Thyroid gland (tissue), 4 donors: ENCODE data around the gene RNF214. TPM values are rescaled to one million over a fixed set of nuclear protein-coding genes. Genes with fewer than 3 reads are reported as not detected.
A peak's percentile ranks its signal among the peaks of the same experiment; 100 is the strongest.

Experiments
- DNase-seq, 2 donors: peaks; one replicate each; pipeline ENCODE4 v3.0.0-alpha.2; 2019
- H3K27ac ChIP-seq, 3 donors: fragments of 200-600 bp; sonication (generic); 1 replicate in 2 of 3; 2 replicates in 1 of 3; pipeline ENCODE4 v1.5.1; 2016 to 2019; ENCODE audit warnings: mild to moderate bottlenecking in 1 of 3, moderate library complexity in 1 of 3
- H3K27me3 ChIP-seq: fragments of 200-600 bp; sonication (generic); one replicate; pipeline ENCODE4 v1.5.1; 2019
- H3K36me3 ChIP-seq, 2 donors: fragments of 200-600 bp; sonication (generic); one replicate each; pipeline ENCODE4 v1.5.1; 2016 to 2019
- H3K4me1 ChIP-seq, 2 donors: fragments of 200-600 bp; sonication (generic); one replicate each; pipeline ENCODE4 v1.5.1; 2017 to 2019
- H3K4me3 ChIP-seq, 3 donors: fragments of 200-600 bp; sonication (generic); replicated peaks in 1 of 3; 1 replicate in 2 of 3; 2 replicates in 1 of 3; pipeline ENCODE4 v1.5.1; 2016; ENCODE audit warnings: mild to moderate bottlenecking in 1 of 3
- H3K9me3 ChIP-seq: fragments of 200-600 bp; sonication (generic); one replicate; pipeline ENCODE4 v1.5.1; 2017
- POLR2A ChIP-seq, 2 donors: fragments of 450-650 bp; IDR thresholded peaks; one replicate each; pipeline ENCODE4 v1.6.1; 2017; ENCODE audit warnings: antibody characterized with exemption in 2 of 2, mild to moderate bottlenecking in 2 of 2, moderate library complexity in 1 of 2
- WGBS, 2 donors: methylation state at CpG; one replicate each; pipeline ENCODE4 v1.1.5; 2017; 5-methylcytosine and 5-hydroxymethylcytosine counted together
- intact Hi-C: fragments of 100-400 bp; cut with DNase I; formaldehyde crosslinking; loops from one replicate; pipeline ENCODE4 v1.15.1; 2023
- total RNA-seq, 4 donors: library from RNA; depleted of rRNA; stranded (reverse); fragments of >200 nt; gene quantifications; one replicate each; pipeline ENCODE4 v1.2.3, GENCODE V29; 2016
- TF ChIP-seq, protein P1 (sequence below), 6 experiments: fragments of 200-600 bp in 3 of 6; fragments of 450-650 bp in 3 of 6; sonication (generic) in 3 of 6; IDR thresholded peaks; one replicate each; pipeline ENCODE4 v1.5.1; 2016 to 2019; ENCODE audit warnings: antibody characterized with exemption in 6 of 6, mild to moderate bottlenecking in 2 of 6, inconsistent platforms in 1 of 6, moderate library complexity in 1 of 6

Gene RNF214
- total RNA-seq, 4 donors from 2014 or later, result 17.4 to 22.8 (median 20.0) TPM

DNA sequence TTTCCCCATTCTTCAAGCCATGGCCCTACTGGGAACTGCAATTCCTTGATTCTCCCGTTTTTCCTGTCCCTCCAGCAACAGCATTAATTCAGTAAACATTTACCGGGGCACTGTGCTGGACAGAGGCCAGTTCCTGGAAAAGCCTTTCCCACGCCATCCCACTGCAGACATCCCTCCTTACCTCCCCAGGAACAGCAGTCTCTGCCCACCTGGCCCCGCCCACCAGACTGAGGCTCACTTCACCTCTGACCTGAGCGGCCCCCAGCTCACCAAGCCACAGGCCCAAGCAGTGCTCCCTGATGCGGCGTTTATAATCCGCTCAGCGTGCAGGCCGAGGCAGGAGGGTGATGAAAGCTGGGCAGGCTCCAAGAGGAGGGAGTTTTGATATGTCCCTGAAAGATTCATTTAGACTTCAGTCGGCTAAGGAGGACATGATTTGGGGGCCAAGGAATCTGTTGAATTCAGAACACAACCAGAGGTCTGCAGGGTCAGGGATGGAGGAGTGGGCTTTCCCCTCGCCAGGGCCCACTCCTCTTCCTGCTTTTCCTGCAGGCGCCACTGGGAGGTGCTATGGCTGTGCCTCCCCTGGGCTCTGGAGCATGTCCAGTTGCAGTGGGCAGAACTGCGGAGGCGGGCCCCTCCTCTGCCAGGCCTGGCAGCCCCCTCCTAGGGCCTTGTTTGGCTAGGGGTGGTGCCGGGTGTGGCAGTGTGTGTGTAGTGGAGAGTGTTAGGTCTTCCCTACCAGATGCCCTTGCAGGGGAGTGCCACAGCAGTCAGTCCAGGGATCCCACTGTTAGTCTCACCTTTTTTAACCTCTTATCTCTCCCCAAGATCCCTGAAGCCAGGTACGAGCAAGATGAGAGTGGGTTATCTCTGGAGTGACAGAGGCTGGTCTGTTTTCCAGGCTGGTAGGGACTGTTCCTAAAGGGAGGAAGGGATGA is 34.7 kb upstream of the RNF214 start:
- 80 to 84% methylated on average over 15 to 16 of the region's 17 CpGs for WGBS, 2 donors
- Histone ChIP-seq H3K9me3 (no peaks in the 10 kb centered on the region), H3K36me3 (peaks cover 10 to 12% of the 10 kb centered on the region in 2 donors), H3K27ac (peak overlapping the region in 2 of 3 donors; percentile 57 to 62), H3K27me3 (no peaks in the 10 kb centered on the region), H3K4me3 (no peak overlapping the region), H3K4me1 (peaks cover 17 to 40% of the 10 kb centered on the region in 2 donors)
- DNase-seq, result peak; percentile 33 to 51
- no peak for TF ChIP-seq POLR2A (IDR thresholded peaks at IDR 0.05)
- TF ChIP-seq, protein P1, sequence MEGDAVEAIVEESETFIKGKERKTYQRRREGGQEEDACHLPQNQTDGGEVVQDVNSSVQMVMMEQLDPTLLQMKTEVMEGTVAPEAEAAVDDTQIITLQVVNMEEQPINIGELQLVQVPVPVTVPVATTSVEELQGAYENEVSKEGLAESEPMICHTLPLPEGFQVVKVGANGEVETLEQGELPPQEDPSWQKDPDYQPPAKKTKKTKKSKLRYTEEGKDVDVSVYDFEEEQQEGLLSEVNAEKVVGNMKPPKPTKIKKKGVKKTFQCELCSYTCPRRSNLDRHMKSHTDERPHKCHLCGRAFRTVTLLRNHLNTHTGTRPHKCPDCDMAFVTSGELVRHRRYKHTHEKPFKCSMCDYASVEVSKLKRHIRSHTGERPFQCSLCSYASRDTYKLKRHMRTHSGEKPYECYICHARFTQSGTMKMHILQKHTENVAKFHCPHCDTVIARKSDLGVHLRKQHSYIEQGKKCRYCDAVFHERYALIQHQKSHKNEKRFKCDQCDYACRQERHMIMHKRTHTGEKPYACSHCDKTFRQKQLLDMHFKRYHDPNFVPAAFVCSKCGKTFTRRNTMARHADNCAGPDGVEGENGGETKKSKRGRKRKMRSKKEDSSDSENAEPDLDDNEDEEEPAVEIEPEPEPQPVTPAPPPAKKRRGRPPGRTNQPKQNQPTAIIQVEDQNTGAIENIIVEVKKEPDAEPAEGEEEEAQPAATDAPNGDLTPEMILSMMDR (IDR thresholded peaks at IDR 0.05), result peak in 4 of 6 experiments; percentile 12 to 43 (median 36)
- intact Hi-C loops, result no loop called here

DNA sequence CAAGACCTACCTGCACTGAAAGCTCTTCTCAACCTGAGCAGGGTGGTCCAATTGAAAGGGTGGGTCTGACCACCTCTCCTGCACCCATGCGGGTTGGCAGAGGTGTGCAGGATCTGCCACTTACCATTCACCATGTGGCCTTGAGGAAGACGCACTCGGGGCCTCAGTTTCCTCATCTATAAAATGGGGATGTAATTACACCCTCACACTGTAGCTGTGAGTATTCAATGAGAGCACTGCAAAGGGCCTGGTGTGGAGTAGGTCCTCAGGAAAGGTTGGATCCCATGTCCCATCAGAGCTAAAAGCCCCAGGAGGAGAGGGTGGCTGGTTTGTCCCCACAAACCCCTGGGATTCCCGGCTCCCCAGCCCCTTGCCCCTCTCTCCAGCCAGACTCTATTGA is 33.9 kb upstream of the RNF214 start:
- Histone ChIP-seq H3K4me3 (no peak overlapping the region), H3K27me3 (no peaks in the 10 kb centered on the region), H3K27ac (peak overlapping the region; percentile 52 to 62 (median 57)), H3K4me1 (peaks cover 17 to 43% of the 10 kb centered on the region in 2 donors), H3K36me3 (peaks cover 6 to 7% of the 10 kb centered on the region in 2 donors), H3K9me3 (no peaks in the 10 kb centered on the region)
- intact Hi-C loops, result no loop called here
- 69 to 72% methylated on average over 3 to 4 of the region's 4 CpGs for WGBS, 2 donors
- no peak for DNase-seq
- no peak for TF ChIP-seq POLR2A (IDR thresholded peaks at IDR 0.05)
- TF ChIP-seq, protein P1 (IDR thresholded peaks at IDR 0.05), result no peak

DNA sequence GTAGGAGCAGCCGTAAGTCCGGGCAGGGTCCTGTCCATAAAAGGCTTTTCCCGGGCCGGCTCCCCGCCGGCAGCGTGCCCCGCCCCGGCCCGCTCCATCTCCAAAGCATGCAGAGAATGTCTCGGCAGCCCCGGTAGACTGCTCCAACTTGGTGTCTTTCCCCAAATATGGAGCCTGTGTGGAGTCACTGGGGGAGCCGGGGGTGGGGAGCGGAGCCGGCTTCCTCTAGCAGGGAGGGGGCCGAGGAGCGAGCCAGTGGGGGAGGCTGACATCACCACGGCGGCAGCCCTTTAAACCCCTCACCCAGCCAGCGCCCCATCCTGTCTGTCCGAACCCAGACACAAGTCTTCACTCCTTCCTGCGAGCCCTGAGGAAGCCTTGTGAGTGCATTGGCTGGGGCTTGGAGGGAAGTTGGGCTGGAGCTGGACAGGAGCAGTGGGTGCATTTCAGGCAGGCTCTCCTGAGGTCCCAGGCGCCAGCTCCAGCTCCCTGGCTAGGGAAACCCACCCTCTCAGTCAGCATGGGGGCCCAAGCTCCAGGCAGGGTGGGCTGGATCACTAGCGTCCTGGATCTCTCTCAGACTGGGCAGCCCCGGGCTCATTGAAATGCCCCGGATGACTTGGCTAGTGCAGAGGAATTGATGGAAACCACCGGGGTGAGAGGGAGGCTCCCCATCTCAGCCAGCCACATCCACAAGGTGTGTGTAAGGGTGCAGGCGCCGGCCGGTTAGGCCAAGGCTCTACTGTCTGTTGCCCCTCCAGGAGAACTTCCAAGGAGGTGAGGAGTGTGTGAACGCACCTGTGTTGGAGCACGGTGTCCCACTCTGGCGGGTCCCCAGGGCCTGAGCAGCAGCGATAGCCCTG is 33.2 kb upstream of the RNF214 start, which contains the start of gene TAGLN:
Gene TAGLN (plus strand): TSS at position 318 of the 863 bp plus-strand sequence. CDS start 3,644 bp downstream, outside the sequence.
- intact Hi-C loops, result no loop called here
- H3K4me1 ChIP-seq, result peaks cover 17 to 50% of the 10 kb centered on the region in 2 donors

DNA sequence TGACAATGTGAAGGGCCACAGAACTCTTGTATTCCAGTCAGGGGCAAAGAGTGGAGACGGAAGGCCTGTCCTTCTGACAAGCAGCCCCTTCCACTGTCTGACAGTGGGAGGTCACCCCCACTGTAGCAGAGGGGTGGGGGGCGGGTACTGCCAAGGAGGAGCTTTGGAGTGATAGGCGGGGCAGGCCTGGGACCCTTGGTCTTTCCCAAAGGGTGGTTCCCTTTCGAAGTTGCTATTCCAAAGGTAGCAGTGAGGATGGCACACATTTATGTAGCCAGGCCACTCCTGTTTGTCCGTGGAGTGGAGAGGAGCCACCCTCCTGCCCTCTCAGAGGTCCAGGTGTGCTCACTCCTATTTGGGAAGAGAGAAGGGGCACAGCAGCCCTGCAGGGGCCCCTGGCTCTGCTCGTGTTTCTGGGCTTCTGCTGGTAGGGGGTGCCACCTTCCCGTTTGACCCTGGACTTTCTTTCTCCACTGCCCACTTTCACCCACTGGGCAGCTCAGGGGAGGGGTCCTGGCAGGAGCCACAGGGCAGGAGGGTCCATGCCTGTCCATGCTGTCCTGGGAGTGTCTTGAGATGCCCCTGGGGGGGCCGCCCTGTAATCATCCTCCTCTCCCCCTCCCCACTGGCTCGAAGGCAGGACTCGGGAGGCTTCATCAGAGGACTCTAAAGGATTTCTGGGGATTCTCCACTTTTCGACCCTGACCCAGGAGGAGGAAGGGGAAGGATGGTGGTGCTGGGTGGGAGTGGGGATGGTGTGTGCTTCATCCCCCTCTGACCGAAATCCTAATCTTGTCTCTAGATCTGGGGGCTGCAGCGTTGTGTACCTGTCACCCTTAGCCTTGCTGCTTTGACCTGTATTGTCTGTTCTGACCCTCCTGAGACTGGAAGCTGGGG is 32.3 kb upstream of the RNF214 start:
- H3K9me3 ChIP-seq, result no peaks in the 10 kb centered on the region
- H3K4me1 ChIP-seq, result peaks cover 21 to 59% of the 10 kb centered on the region in 2 donors
- no peak for DNase-seq
- no peaks in the 10 kb centered on the region for H3K27me3 ChIP-seq
- WGBS, 2 donors, result 56 to 66% methylated on average over 6 to 11 of the region's 13 CpGs
- intact Hi-C loops, result no loop called here
- TF ChIP-seq POLR2A (IDR thresholded peaks at IDR 0.05), result no peak
- TF ChIP-seq, protein P1 (IDR thresholded peaks at IDR 0.05), result no peak
- H3K4me3 ChIP-seq, result peak overlapping the region in 1 of 3 donors; percentile 30
- H3K27ac ChIP-seq, result peak overlapping the region; percentile 57 to 81 (median 71)
- peaks cover under 1 to 7% of the 10 kb centered on the region in 2 donors for H3K36me3 ChIP-seq

More for the DNA sequence above, 33.2 kb upstream of the RNF214 start, which contains the start of gene TAGLN:
- H3K4me3 ChIP-seq, result peak within 1 kb of the TSS in 1 of 3 donors; percentile 30
- TF ChIP-seq, protein P1 (IDR thresholded peaks at IDR 0.05), result no peak
- TF ChIP-seq POLR2A (IDR thresholded peaks at IDR 0.05), result peak in 1 of 2 donors; percentile 29
- 8 to 37% methylated on average over 21 to 28 of the region's 34 CpGs for WGBS, 2 donors
- H3K36me3 ChIP-seq, result peaks cover under 1 to 7% of the 10 kb centered on the region in 2 donors
- peak; percentile 49 to 74 for DNase-seq
- no peaks in the 10 kb centered on the region for H3K9me3 ChIP-seq
- H3K27me3 ChIP-seq, result no peaks in the 10 kb centered on the region
- peak within 1 kb of the TSS; percentile 57 to 81 (median 71) for H3K27ac ChIP-seq
